GM18519 (cell line): ENCODE measurements around the gene IDI1.
A peak's percentile ranks its signal among the peaks of the same experiment; 100 is the strongest.
"Not testable (repeated sequence)": the region's sequence is repeated elsewhere in the genome, so short reads cannot be mapped to it uniquely, and the experiment has no call there.

ENCODE experiments used
- ATAC-seq: cut with Tn5 transposase; IDR thresholded peaks from one replicate; pipeline ENCODE4 v1.9.1; 2021; ENCODE audit warnings: mild to moderate bottlenecking, moderate library complexity; ENCODE audit not compliant: unreplicated experiment, low FRiP score

IDI1 gene

GRCh38 chr10:1036341-1036791, 12.6 kb downstream of the IDI1 start:
- ATAC-seq: peak; percentile 63

GRCh38 chr10:1035201-1035600, 13.7 kb downstream of the IDI1 start:
- ATAC-seq: no peak

- ATAC-seq: no peak
These were observed 14.2 kb downstream of the IDI1 start for GRCh38 chr10:1034758-1035157.

GRCh38 chr10:1033601-1034000, 15.3 kb downstream of the IDI1 start:
- no peak for ATAC-seq

GRCh38 chr10:1029838-1030237, 19.1 kb downstream of the IDI1 start:
- ATAC-seq: no peak

- ATAC-seq: no peak
These were observed 22.3 kb downstream of the IDI1 start for GRCh38 chr10:1026578-1026977.

- no peak for ATAC-seq
These were observed 23.2 kb downstream of the IDI1 start, which contains the start of gene IDI2 for GRCh38 chr10:1025683-1026082. Gene IDI2 (minus strand): TSS chr10:1025859. CDS start chr10:1024723, 1,136 bp downstream.

GRCh38 chr10:1024103-1024502, 24.8 kb downstream of the IDI1 start:
- no peak for ATAC-seq

- ATAC-seq: no peak
These were observed 26.5 kb downstream of the IDI1 start for GRCh38 chr10:1022413-1022812.

- ATAC-seq: no peak
These were observed 28.0 kb downstream of the IDI1 start for GRCh38 chr10:1020958-1021357.

- ATAC-seq: no peak
These were observed 28.5 kb downstream of the IDI1 start for GRCh38 chr10:1020460-1020859.

GRCh38 chr10:1019362-1019761, 29.6 kb downstream of the IDI1 start:
- ATAC-seq: no peak

GRCh38 chr10:1015688-1016087, 33.2 kb downstream of the IDI1 start:
- no peak for ATAC-seq

- no peak for ATAC-seq
These were observed 37.2 kb downstream of the IDI1 start for GRCh38 chr10:1011696-1012095.

- ATAC-seq: no peak
These were observed 38.2 kb downstream of the IDI1 start for GRCh38 chr10:1010703-1011102.

GRCh38 chr10:1009947-1010346, 39.0 kb downstream of the IDI1 start:
- not testable (repeated sequence) for ATAC-seq

- no peak for ATAC-seq
These were observed 39.8 kb downstream of the IDI1 start for GRCh38 chr10:1009071-1009494.

GRCh38 chr10:1007583-1007982, 41.3 kb downstream of the IDI1 start:
- ATAC-seq: no peak

- ATAC-seq: no peak
These were observed 42.3 kb downstream of the IDI1 start for GRCh38 chr10:1006573-1006972.

- no peak for ATAC-seq
These were observed 44.8 kb downstream of the IDI1 start for GRCh38 chr10:1003884-1004670.

- ATAC-seq: no peak
These were observed 46.4 kb downstream of the IDI1 start for GRCh38 chr10:1002425-1003006.
